Type B pancreatic cell (in vitro differentiated cells): ENCODE results near the gene GSG1L2. TPM values are rescaled to one million over a fixed set of nuclear protein-coding genes. Genes with fewer than 3 reads are reported as not detected.

Source experiments
- DNase-seq: peaks from one replicate; pipeline ENCODE4 v3.0.0; 2021; ENCODE audit warnings: mixed read lengths; ENCODE audit not compliant: unreplicated experiment; ENCODE audit errors: extremely low spot score
- H3K27ac Mint-ChIP-seq: 2 replicates; pipeline ENCODE4 v1.8.0; 2021; ENCODE audit warnings: mild to moderate bottlenecking, mixed read lengths
- H3K27me3 Mint-ChIP-seq: 2 replicates; pipeline ENCODE4 v1.8.0; 2021; ENCODE audit warnings: mixed read lengths
- H3K36me3 Mint-ChIP-seq: 2 replicates; pipeline ENCODE4 v1.8.0; 2021; ENCODE audit warnings: mixed read lengths
- H3K4me1 Mint-ChIP-seq: one replicate; pipeline ENCODE4 v1.8.0; 2021; ENCODE audit warnings: mixed read lengths; ENCODE audit not compliant: unreplicated experiment
- H3K4me3 Mint-ChIP-seq: 2 replicates; pipeline ENCODE4 v1.8.0; 2021; ENCODE audit warnings: mild to moderate bottlenecking, mixed read lengths
- H3K9me3 Mint-ChIP-seq: 2 replicates; pipeline ENCODE4 v1.8.0; 2021; ENCODE audit warnings: mixed read lengths
- CTCF ChIP-seq: fragments of 200-600 bp; sonication (generic); conservative IDR thresholded peaks from 2 replicates; pipeline ENCODE4 v1.5.0; 2021; ENCODE audit warnings: antibody characterized with exemption, mild to moderate bottlenecking
- total RNA-seq: library from RNA; stranded (reverse); gene quantifications from 2 replicates; pipeline ENCODE4 v1.2.1, GENCODE V29; 2021; ENCODE audit warnings: low replicate concordance

The GSG1L2 gene
- total RNA-seq, 1 donor from 2014 or later = not detected

- Mint-ChIP-seq H3K36me3 (no peaks in the 10 kb centered on the region), H3K27me3 (peaks cover 35% of the 10 kb centered on the region), H3K4me3 (no peak overlapping the region), H3K9me3 (peaks cover 5% of the 10 kb centered on the region), H3K4me1 (no peaks in the 10 kb centered on the region), H3K27ac (no peak overlapping the region)
- TF ChIP-seq CTCF = no peak
- DNase-seq = no peak
Measured at GRCh38 chr17:9843152-9844010, 21.5 kb upstream of the GSG1L2 start.

GRCh38 chr17:9842057-9842758 is 20.3 kb upstream of the GSG1L2 start:
- Mint-ChIP-seq H3K4me3 (no peak overlapping the region), H3K36me3 (no peaks in the 10 kb centered on the region), H3K27me3 (peaks cover 44% of the 10 kb centered on the region), H3K27ac (no peak overlapping the region), H3K9me3 (peaks cover 5% of the 10 kb centered on the region), H3K4me1 (no peaks in the 10 kb centered on the region)
- TF ChIP-seq CTCF = no peak
- no peak for DNase-seq

- H3K4me3 Mint-ChIP-seq = no peak overlapping the region
- H3K36me3 Mint-ChIP-seq = no peaks in the 10 kb centered on the region
- DNase-seq = no peak
- H3K27ac Mint-ChIP-seq = no peak overlapping the region
- peaks cover 53% of the 10 kb centered on the region for H3K27me3 Mint-ChIP-seq
- no peaks in the 10 kb centered on the region for H3K4me1 Mint-ChIP-seq
- H3K9me3 Mint-ChIP-seq = peaks cover 5% of the 10 kb centered on the region
- no peak for TF ChIP-seq CTCF
Measured at GRCh38 chr17:9839433-9839832, 17.6 kb upstream of the GSG1L2 start.

- H3K27me3 Mint-ChIP-seq = peaks cover 44% of the 10 kb centered on the region
- H3K4me3 Mint-ChIP-seq = no peak overlapping the region
- H3K27ac Mint-ChIP-seq = no peak overlapping the region
- no peak for DNase-seq
- no peaks in the 10 kb centered on the region for H3K36me3 Mint-ChIP-seq
- no peaks in the 10 kb centered on the region for H3K4me1 Mint-ChIP-seq
- peaks cover 5% of the 10 kb centered on the region for H3K9me3 Mint-ChIP-seq
- TF ChIP-seq CTCF = no peak
Measured at GRCh38 chr17:9837551-9838471, 15.9 kb upstream of the GSG1L2 start.

- peaks cover 31% of the 10 kb centered on the region for H3K27me3 Mint-ChIP-seq
Measured at GRCh38 chr17:9833922-9834321, 12.0 kb upstream of the GSG1L2 start.

More at GRCh38 chr17:9833922-9834321, 12.0 kb upstream of the GSG1L2 start:
- no peak overlapping the region for H3K27ac Mint-ChIP-seq
- no peak for TF ChIP-seq CTCF
- H3K4me3 Mint-ChIP-seq = no peak overlapping the region
- no peaks in the 10 kb centered on the region for H3K4me1 Mint-ChIP-seq
- peaks cover 5% of the 10 kb centered on the region for H3K9me3 Mint-ChIP-seq
- DNase-seq = no peak
- H3K36me3 Mint-ChIP-seq = no peaks in the 10 kb centered on the region
